ENCODE results near the gene PARK7.

PARK7 gene

GRCh38 chr1:8011016-8011415, 49.5 kb downstream of the PARK7 start:
- DNase-seq: no peak

GRCh38 chr1:8011923-8012858, 50.7 kb downstream of the PARK7 start:
- DNase-seq: no peak

- no peak for DNase-seq
Measured at GRCh38 chr1:8012955-8013354, 51.4 kb downstream of the PARK7 start.

- DNase-seq: no peak
Measured at GRCh38 chr1:8013399-8013798, 51.9 kb downstream of the PARK7 start.

DNA sequence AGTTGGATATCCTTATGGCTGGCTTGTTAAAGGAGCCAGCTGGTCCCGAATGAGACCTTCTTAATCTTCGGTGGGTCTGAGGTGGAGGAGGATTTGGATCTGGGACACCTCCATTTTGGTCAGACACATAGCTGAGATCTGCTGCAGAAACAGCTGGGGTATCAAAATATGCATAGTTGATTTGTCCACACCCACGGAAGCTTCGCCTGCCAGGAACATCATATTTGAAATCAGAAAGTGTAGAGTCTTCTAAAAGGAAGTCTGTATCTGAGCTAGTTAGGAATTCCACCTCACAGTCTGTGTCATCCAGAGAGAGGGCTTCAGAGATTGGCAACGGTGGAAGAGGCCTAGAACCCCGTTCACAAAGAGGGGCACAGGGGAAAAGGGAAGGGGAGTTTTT, 52.3 kb downstream of the PARK7 start:
- DNase-seq: no peak

DNA sequence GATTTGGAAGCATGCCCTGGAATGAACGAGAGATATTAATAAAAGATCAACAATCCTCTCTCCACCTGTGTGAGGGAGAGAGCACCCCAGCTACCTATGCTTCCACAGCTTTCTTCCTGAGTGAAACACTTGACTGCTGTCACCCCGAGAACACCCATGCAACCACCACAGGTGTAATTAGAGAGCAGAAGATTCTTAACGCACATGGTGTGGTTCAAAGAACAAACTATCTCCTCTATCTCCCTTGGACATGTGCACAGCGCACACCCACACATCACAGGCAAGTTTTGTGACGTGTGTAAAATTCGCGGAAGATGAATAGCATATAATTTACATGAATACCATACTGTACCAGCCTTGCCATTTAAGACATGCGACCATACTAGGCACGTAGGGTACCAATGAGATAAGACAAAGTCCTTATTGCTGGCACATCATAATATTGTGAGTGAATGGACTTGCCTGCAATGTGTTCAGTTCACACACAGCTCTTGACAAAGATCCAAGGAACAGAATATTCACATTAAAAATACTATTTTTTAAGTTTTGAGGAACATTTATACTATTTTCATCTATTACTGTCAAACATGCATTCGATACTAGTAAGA, 53.0 kb downstream of the PARK7 start:
- no peak for DNase-seq

- peak; percentile 30 to 69 for DNase-seq
Measured at GRCh38 chr1:8015036-8015808, 53.7 kb downstream of the PARK7 start.

DNA sequence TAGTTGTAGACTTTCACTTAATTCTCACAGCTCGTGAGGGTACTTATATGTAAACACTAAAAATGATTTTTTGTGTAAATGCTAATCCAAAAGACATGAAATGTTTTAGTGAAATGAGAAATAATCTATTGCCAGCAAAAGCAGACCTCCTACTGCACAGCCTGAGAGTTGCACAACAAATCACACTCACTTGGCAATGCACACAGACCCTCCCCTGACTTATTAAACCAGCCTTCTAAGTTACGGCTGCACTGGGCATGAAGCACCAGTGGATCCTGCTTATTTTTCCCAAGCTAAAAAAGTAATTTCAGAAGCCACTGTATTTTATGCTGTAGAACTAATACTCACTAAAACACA, 54.3 kb downstream of the PARK7 start:
- DNase-seq: no peak

DNA sequence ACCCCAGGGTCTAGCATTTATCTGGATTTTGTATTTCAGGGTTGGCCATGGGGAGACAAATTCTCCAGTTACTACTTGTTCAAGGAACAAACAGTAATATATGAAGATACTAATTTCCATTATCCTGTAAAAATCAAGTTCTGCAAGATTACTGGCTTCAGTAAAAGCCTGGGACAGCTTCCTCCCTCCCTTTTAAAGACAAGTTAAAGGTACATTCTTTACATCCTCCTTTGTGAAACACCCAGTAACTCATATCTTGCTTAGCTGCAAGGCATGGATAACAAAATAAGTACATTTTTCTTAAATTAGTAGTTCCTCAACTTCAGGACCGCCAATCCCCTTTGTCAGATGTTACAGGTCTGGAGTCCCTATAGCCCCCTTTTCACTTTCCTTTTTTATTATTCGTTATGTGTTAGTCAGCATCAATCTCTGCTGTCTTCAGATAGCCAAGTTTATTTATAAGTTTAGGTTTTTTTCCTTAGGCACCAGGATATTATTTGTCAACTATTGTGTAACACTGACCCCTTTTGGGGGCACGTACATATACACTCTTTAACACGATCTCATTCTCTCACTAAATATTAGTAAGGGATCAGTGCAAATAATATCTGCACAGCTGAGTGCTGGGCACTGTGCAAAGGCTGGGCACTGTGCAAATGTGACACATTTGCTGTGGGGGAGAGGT, 54.8 kb downstream of the PARK7 start:
- no peak for DNase-seq

DNA sequence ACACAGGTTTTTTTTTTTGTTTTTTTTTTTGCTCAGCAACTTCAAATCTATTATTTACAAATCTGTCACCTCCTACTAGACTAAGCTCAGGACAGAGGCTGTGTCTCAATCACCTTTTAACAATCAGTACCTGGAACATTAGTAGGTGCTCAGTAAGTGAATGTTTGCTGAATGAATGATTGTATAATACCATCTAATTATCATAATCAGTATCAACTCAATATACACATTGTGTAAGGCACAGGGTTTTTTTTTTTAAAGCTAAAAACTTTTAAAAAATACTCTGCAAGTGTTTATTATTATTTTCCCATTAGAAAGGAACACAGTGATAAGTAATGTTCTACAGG, 55.4 kb downstream of the PARK7 start:
- no peak for DNase-seq

GRCh38 chr1:8017495-8018197, 56.1 kb downstream of the PARK7 start:
- DNase-seq: no peak

DNA sequence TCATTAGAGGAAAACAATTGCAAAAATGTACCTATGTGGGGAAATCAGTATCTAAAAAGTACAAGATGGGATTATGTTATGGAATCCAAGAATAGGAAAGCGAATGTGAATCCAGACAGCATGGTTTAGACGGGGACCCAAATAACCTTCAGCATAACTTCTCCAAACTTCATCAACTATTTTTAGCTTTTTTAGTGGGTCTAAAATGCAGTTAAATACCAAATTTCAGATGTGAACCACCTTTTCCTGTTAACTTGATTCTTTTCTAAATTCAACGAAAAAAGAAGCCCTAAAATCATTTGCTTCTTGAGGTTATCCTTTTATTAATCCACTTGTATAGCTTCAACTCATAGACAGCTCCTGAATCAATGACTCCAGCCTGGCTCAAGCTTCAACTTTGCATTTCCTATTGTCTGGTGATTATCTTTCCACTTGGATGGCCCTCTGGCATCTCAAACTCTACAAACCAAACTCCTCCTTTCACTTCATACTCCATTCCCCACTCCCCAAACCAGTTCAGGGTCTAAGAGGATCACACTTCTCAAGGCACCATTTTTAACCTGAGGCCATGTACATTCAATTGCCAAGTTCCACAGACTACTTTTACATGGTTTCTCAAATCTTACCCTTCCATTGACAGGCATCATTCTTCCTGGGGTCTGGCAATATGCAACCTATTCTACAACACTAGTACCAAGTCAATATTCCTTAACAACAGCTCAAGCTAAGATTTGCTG, 57.1 kb downstream of the PARK7 start:
- no peak for DNase-seq

DNA sequence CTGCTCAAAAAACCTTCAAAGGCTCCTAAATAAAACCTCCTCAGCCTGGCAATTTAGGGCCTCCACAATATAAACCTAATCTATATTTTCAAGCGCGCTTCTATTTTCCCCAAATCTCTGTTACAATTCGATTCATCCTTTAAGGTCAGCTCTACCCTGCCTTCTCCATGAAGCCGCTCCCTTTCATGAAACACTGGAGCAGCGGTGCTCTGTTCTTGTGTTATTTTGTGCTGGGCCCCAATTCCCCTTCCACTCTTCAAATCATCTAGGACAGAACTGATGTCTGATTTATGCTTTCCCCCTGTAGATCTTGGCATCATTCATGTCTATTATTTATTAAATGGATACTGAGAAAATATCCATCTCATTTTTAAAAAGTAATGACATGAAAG, 57.7 kb downstream of the PARK7 start:
- DNase-seq: no peak

- DNase-seq: no peak
Measured at GRCh38 chr1:8020032-8020431, 58.5 kb downstream of the PARK7 start.

DNA sequence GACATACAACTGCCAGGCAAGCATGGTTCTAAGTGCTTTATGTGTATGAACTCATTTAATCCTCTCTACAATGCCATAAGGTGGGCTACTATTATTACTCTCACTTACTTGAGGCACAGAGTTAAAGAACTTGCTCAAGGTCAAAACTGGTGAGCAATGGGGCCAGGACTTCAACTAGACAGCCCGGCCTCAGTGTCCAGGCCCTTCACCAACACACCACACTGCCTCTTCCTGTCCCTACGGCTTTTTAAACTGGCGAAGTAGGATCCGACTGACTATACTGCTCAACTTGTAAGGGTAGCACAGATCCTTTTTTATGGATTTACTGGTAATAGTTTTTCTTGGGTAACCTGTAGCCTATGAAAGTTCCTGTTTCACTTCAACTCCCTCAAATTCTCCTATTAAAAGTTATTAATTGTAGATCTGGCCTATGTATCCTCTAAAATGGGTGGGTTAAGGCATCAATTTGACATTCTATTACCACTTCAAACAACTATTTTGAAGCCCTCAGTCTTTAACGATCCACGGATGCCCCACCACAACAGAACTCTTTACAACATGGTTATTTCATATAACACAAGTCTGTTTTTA, 60.3 kb downstream of the PARK7 start:
- DNase-seq: no peak

DNA sequence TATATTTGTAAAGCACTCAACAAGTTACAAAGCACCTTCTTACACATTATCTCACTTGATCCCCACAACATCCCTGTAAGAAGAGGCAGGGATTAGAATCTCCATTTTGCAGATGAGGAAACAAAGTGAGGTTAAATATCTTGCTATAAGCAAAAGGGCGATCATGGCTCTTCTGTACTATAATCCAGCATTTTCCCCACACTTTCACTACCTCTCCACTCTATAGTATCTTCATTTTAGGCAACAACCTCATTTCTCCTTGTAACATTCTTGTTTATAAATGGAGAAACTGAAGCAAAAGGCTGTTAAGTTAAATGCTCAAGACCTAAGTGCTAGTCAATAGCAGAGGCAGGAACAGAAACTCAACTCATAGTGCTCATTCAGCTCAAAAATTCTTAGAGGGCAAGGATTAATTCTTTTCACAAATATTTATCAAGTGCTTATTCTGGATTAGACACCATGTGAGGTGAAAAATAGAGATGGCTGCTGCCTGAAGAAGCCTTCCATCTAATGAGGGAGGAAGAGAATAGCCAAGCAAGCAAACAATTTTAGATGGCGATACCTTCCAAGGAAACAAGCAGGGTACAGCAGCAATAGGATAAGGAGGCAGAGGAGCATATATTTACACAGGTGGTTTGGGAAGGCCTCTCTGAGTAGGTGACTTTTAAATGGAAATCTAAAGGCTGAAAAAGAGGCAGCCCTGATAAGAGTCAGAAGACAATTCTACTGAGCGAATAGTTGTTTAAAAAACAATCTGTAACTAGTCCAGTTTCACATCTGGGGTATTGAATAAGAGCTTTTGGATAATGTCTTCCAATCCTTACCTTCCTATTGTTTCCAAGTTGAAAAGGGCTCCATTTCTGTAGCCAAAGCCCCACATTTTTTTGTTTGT, 61.1 kb downstream of the PARK7 start:
- DNase-seq: no peak

DNA sequence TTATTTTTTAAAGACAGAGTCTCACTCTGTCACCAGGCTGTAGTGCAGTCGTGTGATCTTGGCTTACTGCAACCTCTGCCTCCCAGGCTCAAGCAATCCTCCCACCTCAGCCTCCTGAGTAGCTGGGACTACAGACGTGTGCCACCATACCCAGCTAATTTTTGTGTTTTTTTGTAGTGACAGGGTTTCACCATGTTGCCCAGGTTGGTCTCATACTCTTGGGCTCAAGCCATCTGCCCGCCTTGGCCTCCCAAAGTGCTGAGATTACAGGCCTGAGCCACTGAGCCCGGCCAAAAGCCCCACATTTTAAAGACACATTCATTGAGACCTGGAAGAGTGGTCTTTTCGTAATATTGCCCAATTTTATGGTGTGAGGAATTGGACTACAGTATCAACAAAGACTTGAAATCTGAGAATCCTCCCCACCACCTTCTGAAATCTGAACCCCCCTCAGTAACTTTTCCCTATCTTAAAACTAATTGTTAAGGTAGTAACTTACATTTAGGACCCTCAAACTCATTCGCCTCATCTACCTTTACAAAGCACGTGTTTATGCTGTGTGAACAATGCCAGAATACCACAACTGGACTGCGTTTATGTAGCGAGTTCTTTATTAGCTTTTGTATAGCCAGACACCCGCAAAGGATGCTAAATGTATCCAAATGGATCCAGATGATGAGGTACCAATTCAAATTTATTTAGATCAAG, 61.9 kb downstream of the PARK7 start:
- DNase-seq: no peak

DNA sequence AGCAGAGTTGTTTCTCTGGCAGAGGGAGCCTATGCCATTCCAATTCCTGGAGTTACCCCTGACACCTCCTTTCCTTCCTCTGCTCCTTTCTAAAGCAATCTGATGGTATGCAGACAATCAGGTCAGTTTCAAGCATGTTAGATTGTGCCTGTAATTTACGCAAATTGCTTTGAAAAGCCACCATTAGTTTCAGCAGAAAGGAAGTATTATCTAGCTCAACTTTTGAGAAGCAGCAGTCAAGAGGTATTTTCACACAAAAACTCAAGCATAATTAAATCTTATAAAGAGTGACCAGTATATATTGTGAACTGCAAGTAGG, 62.4 kb downstream of the PARK7 start:
- no peak for DNase-seq

- DNase-seq: no peak
Measured at GRCh38 chr1:8024329-8024728, 62.8 kb downstream of the PARK7 start.
